HG02642 (cell line): ENCODE measurements around the gene AICDA.
"Not testable (repeated sequence)": the region's sequence is repeated elsewhere in the genome, so short reads cannot be mapped to it uniquely, and the experiment has no call there.

Experiments used
- ATAC-seq: cut with Tn5 transposase; IDR thresholded peaks from one replicate; pipeline ENCODE4 v1.9.1; 2021; ENCODE audit warnings: mild to moderate bottlenecking; ENCODE audit not compliant: unreplicated experiment, poor library complexity

AICDA gene

DNA sequence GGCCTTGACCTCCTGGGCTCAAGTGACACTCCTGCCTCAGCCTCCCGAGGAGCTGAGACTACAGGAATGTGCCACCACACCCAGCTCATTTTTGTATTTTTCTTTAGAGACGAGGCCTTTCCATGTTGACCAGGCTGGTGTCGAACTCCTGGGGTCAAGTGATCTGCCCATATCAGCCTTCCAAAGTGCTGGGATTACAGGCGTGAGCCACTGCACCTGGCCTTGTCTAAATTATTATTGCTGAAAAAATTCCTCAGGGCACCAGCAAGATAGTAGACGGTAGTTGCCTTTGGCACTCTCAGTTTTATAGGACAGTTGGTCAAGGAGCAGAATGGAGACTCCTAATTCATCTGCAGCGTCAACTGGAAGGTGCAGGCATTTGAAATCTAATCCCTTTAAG lies 2.5 kb upstream of the AICDA start:
- ATAC-seq = no peak

- ATAC-seq = not testable (repeated sequence)
Observed at GRCh38 chr12:8613881-8614280, 1.2 kb upstream of the AICDA start.

DNA sequence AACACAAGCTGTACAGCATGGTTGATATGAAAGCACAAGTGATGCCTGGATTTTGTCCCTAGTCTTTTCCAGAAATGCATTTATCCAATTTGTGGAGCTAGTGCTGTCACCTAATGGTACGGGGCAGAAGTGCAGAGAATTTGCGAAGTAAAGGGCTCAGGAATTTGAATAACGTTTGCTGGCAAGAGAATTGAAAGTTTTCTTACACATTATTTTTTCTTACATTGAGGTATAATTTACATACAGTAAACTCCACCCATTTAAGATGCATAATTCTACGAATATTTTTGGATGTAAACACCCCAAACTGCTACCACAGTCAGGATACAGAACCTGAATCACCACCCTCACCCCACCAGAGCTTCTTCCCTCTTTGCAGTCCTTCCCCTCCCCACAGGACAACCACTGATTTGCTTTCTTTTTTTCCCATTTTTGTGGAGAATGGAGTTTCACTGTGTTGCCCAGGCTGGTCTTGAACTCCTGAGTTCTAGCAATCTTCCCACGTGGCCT lies 3.5 kb downstream of the AICDA start:
- ATAC-seq = no peak

- no peak for ATAC-seq
Observed at GRCh38 chr12:8606890-8607289, 5.8 kb downstream of the AICDA start.

- ATAC-seq = no peak
Observed at GRCh38 chr12:8605057-8605456, 7.6 kb downstream of the AICDA start.

DNA sequence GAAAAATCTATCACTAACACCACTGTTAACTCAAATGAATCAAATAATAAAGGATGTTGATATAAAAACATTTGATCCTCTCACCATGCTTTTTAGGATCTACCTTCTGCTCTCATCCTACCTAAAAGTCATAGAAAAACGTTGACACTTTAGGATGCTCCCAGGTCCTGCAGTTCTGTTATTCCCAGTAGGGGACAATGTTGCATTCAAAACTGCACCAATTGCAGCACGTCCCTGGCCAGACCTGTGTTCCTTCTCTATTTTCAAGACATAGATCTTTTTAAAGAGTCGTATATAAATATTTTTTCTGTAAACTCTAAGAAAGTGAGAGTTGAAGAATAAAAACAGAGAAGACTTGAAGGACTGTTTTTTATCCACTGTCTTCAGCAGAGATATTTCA lies 8.8 kb downstream of the AICDA start:
- ATAC-seq = no peak

DNA sequence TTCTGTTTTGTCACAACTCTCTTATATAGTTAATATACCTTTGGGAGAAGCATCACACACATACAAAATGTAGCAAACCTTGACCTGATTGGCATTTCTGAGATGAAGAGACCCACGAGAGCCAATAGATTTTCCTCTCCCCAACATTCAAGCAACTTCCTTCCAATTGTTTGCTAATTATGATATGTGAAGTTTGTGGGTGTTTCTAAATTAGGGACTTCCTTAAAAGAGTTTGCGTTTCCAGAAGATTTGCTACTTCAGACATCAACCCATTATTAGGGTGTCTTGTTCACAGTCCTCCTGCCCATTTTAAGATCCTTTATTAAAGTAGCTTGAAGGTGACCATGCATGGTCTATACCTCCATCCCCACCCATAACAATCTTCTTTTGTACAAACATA lies 9.4 kb downstream of the AICDA start:
- no peak for ATAC-seq

GRCh38 chr12:8596561-8596960 lies 16.1 kb downstream of the AICDA start:
- ATAC-seq = no peak

DNA sequence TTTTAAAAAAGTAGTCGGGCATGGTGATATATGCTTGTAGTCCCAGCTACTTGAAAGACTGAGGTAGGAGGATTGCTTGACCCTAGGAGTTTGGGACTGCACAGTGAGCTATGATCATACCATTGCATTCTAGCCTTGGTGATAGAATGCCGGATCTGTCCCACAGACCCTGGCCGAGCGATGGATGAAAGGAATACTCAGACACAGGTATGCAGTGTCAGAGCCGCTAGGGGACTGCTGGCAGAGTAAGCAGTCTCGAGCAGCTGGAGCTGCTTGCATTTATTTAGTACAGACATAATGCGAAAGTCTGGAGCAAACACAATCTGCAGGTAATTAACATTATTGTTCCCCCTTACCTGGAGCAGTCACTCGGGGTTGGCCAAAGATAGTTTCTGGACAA lies 18.6 kb downstream of the AICDA start:
- ATAC-seq = no peak

- no peak for ATAC-seq
Observed at GRCh38 chr12:8593246-8593645, 19.4 kb downstream of the AICDA start.

GRCh38 chr12:8590842-8591545 lies 21.7 kb downstream of the AICDA start:
- ATAC-seq = peak; percentile 85

DNA sequence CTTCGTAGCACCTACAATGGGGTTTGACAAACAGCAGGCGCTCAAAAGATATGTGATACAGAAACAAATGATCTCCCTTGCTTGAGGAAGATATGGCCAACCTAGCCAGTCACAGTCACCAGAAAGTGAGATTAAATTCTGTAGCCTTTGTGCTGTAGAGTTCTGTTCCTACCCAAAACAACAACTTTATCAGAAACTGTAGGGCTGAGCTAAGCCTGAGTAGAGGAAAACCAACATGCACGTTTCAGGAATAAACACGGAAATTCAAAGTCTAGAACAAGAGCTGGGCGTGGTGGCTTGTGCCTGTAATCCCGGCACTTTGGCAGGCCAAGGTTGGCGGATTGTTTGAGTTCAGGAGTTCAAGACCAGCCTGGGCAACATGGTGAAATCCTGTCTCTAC lies 23.0 kb downstream of the AICDA start:
- ATAC-seq = no peak

DNA sequence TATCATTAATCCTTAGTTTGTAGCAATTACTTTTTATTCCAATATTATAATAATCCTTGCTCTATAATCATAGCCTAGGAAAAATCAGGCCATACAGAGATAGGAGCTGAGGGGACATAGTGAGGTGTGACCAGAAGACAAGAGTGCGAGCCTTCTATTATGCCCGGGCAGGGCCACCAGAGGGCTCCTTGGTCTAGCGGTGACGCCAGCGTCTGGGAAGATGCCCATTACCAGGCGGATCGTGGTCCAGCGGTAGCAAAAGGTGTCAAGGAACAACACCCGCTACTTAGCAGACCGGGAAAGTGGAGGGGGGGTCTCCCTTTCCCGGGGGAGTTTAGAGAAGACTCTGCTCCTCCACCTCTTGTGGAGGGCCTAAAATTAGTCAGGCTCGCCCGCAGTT lies 28.2 kb downstream of the AICDA start:
- ATAC-seq = not testable (repeated sequence)

GRCh38 chr12:8584004-8584403 lies 28.7 kb downstream of the AICDA start:
- no peak for ATAC-seq

GRCh38 chr12:8581098-8581784 lies 31.4 kb downstream of the AICDA start:
- no peak for ATAC-seq

- no peak for ATAC-seq
Observed at GRCh38 chr12:8577879-8578278, 34.8 kb downstream of the AICDA start.

- no peak for ATAC-seq
Observed at GRCh38 chr12:8572507-8572906, 40.2 kb downstream of the AICDA start.

DNA sequence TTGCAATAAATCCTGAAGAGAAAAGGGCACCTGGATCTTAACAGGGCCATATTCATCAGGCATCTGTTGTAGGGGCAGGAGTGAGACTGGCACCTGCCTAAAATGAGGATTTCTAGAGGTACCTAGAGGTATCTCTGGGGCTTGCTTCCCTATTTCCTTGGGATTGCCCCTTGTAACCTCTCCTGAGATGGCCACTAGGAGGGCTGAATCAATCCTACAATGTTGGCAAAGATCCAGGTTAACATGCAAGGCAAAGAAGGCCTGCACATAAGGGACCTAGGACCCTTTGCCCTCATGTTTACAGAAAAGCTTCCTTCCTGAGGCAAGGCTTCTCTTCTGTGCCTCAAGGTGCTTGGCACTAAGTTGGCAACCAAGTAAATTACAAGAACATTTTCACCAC lies 46.1 kb downstream of the AICDA start:
- no peak for ATAC-seq

- not testable (repeated sequence) for ATAC-seq
Observed at GRCh38 chr12:8566052-8566451, 46.6 kb downstream of the AICDA start.

- ATAC-seq = no peak
Observed at GRCh38 chr12:8564656-8565055, 48.0 kb downstream of the AICDA start.

- ATAC-seq = no peak
Observed at GRCh38 chr12:8563356-8563755, 49.3 kb downstream of the AICDA start.

GRCh38 chr12:8562310-8562709 lies 50.3 kb downstream of the AICDA start:
- ATAC-seq = no peak
